ENCODE results near the gene TSHZ1.

TSHZ1 gene

DNA sequence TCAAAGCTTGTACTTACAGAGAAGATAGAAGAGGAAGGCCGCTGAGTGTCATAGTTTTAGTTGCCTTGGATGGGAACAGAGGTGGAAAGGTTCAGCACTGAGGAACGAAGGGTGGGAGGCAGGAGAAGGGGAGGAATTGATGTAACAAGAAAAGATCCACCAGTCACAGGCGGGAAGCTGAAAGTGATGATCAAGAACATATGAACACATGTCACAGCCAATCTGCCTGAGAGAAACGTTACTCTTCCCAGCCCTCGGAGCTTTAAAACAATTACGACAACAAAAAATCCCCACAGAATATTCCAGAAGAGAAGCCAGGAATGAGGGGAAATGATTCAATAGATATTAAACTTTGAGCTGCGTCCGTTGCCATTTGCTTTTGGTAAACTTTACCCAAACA lies 87.1 kb downstream of the TSHZ1 start:
- no peak overlapping the region for H3K27ac ChIP-seq (ENCODE audit: insufficient read depth, low read length, poor library complexity, severe bottlenecking)
- H3K4me3 ChIP-seq (ENCODE audit: insufficient read depth, low read depth, low read length, poor library complexity, severe bottlenecking): no peak overlapping the region
- H3K4me1 ChIP-seq (ENCODE audit: control insufficient read depth, insufficient read depth, low read length, poor library complexity, severe bottlenecking): no peaks in the 10 kb centered on the region
- H3K27me3 ChIP-seq (replicated peaks; ENCODE audit: control insufficient read depth, insufficient read depth, low read length, poor library complexity, severe bottlenecking): no peaks in the 10 kb centered on the region
- H3K36me3 ChIP-seq (ENCODE audit: control insufficient read depth, insufficient read depth, low read length): no peaks in the 10 kb centered on the region
- no peak for DNase-seq
- no peaks in the 10 kb centered on the region for H3K9me3 ChIP-seq (ENCODE audit: control insufficient read depth, low read length)

DNA sequence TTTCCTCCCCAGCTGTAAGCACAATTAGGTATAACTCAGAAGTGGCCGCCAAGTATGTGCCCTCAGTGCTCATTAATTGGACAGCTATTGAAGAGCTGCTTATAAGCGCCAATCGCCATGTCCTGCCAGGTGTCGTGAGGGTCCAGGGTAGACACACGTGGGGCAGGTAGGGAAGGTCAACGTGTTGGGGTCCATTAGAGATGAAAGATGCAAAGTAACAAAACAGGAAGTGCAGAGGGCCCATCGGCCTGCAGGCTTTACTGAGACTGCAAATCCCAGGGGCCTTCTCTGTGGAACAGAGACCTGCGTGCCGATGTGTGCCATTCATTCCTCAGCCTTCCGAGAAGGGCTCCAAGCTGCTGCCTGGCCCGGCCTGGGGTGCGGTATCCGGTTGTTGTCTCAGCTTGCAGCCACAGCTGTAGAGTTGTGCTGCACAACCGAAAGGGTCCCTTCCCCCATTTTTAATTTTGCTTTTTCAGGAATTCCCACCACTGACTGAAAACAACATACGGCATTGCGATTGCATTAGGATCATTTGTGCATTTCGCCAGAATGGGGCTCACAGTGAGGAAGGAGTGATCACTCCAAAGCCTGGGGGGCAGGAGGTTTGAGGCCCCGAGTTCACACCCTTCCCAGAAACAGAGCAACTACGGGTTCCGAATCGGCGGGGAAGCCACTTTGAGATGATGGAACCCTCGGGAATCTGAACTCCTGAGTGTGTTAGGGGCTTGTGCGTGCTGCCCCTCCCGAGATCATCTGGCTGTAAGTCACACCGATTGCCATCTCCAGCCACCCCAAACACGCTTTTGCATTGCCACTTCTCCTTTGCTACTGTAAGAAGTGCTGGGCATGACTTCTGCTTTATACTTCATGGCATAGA lies 94.3 kb downstream of the TSHZ1 start:
- Histone ChIP-seq H3K4me1 (ENCODE audit: control insufficient read depth, insufficient read depth, low read length, poor library complexity, severe bottlenecking) (no peaks in the 10 kb centered on the region), H3K4me3 (ENCODE audit: insufficient read depth, low read depth, low read length, poor library complexity, severe bottlenecking) (no peak overlapping the region), H3K27me3 (replicated peaks; ENCODE audit: control insufficient read depth, insufficient read depth, low read length, poor library complexity, severe bottlenecking) (no peaks in the 10 kb centered on the region), H3K27ac (ENCODE audit: insufficient read depth, low read length, poor library complexity, severe bottlenecking) (no peak overlapping the region), H3K36me3 (ENCODE audit: control insufficient read depth, insufficient read depth, low read length) (no peaks in the 10 kb centered on the region), H3K9me3 (ENCODE audit: control insufficient read depth, low read length) (no peaks in the 10 kb centered on the region)
- DNase-seq: no peak

DNA sequence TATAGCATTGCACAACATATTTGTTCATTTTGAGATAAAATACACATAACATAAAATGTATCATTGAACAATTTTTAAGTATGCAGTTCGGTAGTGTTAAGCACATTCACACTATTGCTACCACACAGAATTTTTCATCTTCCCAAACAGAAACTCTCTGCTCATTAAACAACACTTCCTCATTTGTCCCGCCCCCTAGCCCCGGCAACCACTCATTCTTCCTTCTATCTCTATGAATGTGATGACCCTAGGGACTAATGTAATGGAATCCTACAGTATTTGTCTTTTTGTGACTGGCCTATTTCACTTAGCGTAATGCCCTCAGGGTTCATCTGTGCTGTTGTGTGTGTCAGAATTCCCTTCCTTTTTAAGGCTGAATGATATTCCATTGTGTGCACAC lies 95.4 kb downstream of the TSHZ1 start:
- Histone ChIP-seq H3K4me1 (ENCODE audit: control insufficient read depth, insufficient read depth, low read length, poor library complexity, severe bottlenecking) (no peaks in the 10 kb centered on the region), H3K9me3 (ENCODE audit: control insufficient read depth, low read length) (no peaks in the 10 kb centered on the region), H3K4me3 (ENCODE audit: insufficient read depth, low read depth, low read length, poor library complexity, severe bottlenecking) (no peak overlapping the region), H3K27ac (ENCODE audit: insufficient read depth, low read length, poor library complexity, severe bottlenecking) (no peak overlapping the region), H3K36me3 (ENCODE audit: control insufficient read depth, insufficient read depth, low read length) (no peaks in the 10 kb centered on the region), H3K27me3 (replicated peaks; ENCODE audit: control insufficient read depth, insufficient read depth, low read length, poor library complexity, severe bottlenecking) (no peaks in the 10 kb centered on the region)
- DNase-seq: no peak

DNA sequence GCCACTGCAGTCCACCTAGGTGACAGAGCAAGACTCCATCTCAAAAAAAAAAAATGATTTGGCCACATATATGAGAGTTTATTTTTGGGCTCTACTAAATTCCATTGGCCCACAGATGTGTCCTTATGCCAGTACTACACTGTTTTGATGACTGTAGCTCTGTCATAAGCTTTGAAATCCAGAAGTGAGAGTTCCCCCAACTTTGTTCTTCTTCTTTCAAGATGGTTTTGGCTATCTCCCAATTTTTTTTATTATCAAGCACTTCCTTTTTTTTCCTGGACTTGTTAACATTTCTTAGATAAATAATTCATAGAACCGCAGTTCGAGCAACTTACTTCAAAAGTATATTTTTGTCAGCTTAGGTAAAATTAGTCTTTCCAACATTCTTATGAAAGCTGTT lies 96.9 kb downstream of the TSHZ1 start:
- H3K4me3 ChIP-seq (ENCODE audit: insufficient read depth, low read depth, low read length, poor library complexity, severe bottlenecking): no peak overlapping the region
- H3K27ac ChIP-seq (ENCODE audit: insufficient read depth, low read length, poor library complexity, severe bottlenecking): no peak overlapping the region
- no peak for DNase-seq

DNA sequence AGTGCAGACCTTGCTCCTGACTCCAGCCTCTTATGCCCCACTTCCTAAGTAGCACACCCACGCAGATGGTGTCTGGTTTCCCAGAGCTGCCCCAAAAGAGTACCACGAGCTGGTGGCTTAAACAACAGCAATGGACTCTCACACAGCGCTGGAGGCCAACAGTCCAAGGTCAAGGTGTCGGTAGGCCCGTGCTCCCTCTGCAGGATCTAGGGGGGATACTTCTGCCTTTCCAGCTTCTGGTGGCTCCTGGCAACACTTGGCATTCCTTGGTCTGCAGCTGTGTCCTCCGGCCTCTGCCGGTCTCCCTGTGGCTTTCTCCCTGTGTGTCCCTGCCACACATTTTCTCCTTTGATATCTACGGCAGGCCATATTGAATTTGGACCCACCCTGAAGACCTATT lies 99.0 kb downstream of the TSHZ1 start:
- Histone ChIP-seq H3K9me3 (ENCODE audit: control insufficient read depth, low read length) (no peaks in the 10 kb centered on the region), H3K36me3 (ENCODE audit: control insufficient read depth, insufficient read depth, low read length) (no peaks in the 10 kb centered on the region), H3K27me3 (replicated peaks; ENCODE audit: control insufficient read depth, insufficient read depth, low read length, poor library complexity, severe bottlenecking) (no peaks in the 10 kb centered on the region), H3K4me1 (ENCODE audit: control insufficient read depth, insufficient read depth, low read length, poor library complexity, severe bottlenecking) (no peaks in the 10 kb centered on the region), H3K4me3 (ENCODE audit: insufficient read depth, low read depth, low read length, poor library complexity, severe bottlenecking) (no peak overlapping the region), H3K27ac (ENCODE audit: insufficient read depth, low read length, poor library complexity, severe bottlenecking) (no peak overlapping the region)
- DNase-seq: no peak

More for the DNA sequence above, 96.9 kb downstream of the TSHZ1 start:
- H3K4me1 ChIP-seq (ENCODE audit: control insufficient read depth, insufficient read depth, low read length, poor library complexity, severe bottlenecking): no peaks in the 10 kb centered on the region
- no peaks in the 10 kb centered on the region for H3K27me3 ChIP-seq (replicated peaks; ENCODE audit: control insufficient read depth, insufficient read depth, low read length, poor library complexity, severe bottlenecking)
- no peaks in the 10 kb centered on the region for H3K36me3 ChIP-seq (ENCODE audit: control insufficient read depth, insufficient read depth, low read length)
- no peaks in the 10 kb centered on the region for H3K9me3 ChIP-seq (ENCODE audit: control insufficient read depth, low read length)

DNA sequence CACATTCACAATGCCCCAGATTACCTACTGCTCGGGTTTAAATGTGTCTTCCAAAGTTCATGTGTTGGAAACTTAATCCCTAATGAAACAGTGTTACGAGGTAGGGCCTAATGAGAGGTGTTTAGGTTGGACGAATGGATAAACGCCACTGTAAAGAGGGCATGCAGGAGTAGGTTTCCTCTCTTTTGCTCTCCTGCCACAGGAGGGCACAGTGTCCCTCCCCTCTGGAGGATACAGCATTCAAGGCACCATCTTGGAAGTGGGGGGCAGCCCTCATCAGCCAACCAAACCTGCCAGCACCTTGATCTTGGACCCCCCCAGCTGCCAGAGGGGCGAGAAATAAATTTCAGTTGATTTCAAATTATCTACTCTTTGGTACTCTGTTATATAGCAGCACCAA lies 103.5 kb downstream of the TSHZ1 start:
- Histone ChIP-seq H3K36me3 (ENCODE audit: control insufficient read depth, insufficient read depth, low read length) (no peaks in the 10 kb centered on the region), H3K4me3 (ENCODE audit: insufficient read depth, low read depth, low read length, poor library complexity, severe bottlenecking) (no peak overlapping the region), H3K4me1 (ENCODE audit: control insufficient read depth, insufficient read depth, low read length, poor library complexity, severe bottlenecking) (no peaks in the 10 kb centered on the region), H3K27me3 (replicated peaks; ENCODE audit: control insufficient read depth, insufficient read depth, low read length, poor library complexity, severe bottlenecking) (no peaks in the 10 kb centered on the region), H3K9me3 (ENCODE audit: control insufficient read depth, low read length) (no peaks in the 10 kb centered on the region), H3K27ac (ENCODE audit: insufficient read depth, low read length, poor library complexity, severe bottlenecking) (no peak overlapping the region)
- no peak for DNase-seq

DNA sequence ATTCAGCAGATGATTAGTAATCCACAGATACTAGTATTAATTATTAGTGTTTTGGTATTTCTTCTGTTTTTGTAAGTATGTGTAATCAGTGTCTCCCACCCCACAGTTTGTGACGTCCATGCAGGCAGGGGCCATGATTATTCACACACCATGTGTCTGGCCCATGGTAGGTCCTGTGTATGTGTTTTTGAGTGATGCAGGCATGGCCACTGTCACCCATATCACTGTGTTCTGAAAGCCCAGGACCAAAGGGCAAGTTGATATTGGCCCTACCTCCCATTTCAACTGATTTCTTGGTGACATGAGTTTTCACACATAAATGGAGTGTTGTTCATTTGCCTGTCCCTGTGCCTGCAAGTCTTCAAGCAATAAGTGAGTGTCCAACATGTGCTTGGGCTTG lies 104.0 kb downstream of the TSHZ1 start:
- no peak for DNase-seq
- Histone ChIP-seq H3K36me3 (ENCODE audit: control insufficient read depth, insufficient read depth, low read length) (no peaks in the 10 kb centered on the region), H3K9me3 (ENCODE audit: control insufficient read depth, low read length) (no peaks in the 10 kb centered on the region), H3K4me1 (ENCODE audit: control insufficient read depth, insufficient read depth, low read length, poor library complexity, severe bottlenecking) (no peaks in the 10 kb centered on the region), H3K27ac (ENCODE audit: insufficient read depth, low read length, poor library complexity, severe bottlenecking) (no peak overlapping the region), H3K4me3 (ENCODE audit: insufficient read depth, low read depth, low read length, poor library complexity, severe bottlenecking) (no peak overlapping the region), H3K27me3 (replicated peaks; ENCODE audit: control insufficient read depth, insufficient read depth, low read length, poor library complexity, severe bottlenecking) (no peaks in the 10 kb centered on the region)

DNA sequence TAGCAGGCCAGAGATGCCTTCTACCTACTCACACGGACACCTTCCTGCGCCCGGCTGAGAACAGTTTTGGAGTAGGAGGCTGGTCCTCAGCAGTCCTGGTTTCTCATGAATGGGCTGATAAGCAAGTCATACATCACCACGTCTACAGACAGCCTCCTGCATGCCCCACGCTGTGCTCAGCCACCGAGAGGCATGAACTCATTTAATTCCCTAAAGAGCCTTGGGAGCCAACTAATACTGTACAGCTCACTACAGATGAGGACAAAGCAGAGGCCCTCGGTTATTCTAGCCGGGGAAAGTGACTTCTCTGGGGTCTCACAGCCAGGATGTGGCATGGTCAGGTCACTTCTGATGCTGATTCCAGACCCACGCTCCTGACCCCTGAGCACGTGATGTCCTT lies 105.6 kb downstream of the TSHZ1 start:
- DNase-seq: no peak

DNA sequence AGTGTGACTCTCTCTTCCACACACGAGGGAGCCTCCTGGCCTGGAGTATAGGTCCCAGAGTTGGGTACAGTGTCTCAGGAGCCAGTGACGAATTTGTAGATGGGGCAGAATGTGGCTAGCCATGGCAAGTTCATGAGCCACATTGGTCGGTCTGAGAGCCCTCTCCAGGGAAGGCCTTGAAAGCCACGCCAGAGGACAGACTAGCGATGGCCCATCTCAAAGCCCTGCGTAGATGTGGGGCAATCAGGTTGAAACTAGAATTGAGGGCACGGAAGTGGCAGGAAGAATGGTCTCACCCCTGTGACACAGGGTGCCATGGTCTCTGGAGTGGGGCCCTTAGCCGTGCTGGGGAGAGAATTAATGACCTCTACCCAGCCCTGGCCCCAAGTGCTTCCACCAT lies 106.2 kb downstream of the TSHZ1 start:
- DNase-seq: no peak
- Histone ChIP-seq H3K36me3 (ENCODE audit: control insufficient read depth, insufficient read depth, low read length) (no peaks in the 10 kb centered on the region), H3K9me3 (ENCODE audit: control insufficient read depth, low read length) (no peaks in the 10 kb centered on the region), H3K4me1 (ENCODE audit: control insufficient read depth, insufficient read depth, low read length, poor library complexity, severe bottlenecking) (no peaks in the 10 kb centered on the region), H3K27me3 (replicated peaks; ENCODE audit: control insufficient read depth, insufficient read depth, low read length, poor library complexity, severe bottlenecking) (no peaks in the 10 kb centered on the region), H3K27ac (ENCODE audit: insufficient read depth, low read length, poor library complexity, severe bottlenecking) (no peak overlapping the region), H3K4me3 (ENCODE audit: insufficient read depth, low read depth, low read length, poor library complexity, severe bottlenecking) (no peak overlapping the region)

More for the DNA sequence above, 105.6 kb downstream of the TSHZ1 start:
- Histone ChIP-seq H3K4me1 (ENCODE audit: control insufficient read depth, insufficient read depth, low read length, poor library complexity, severe bottlenecking) (no peaks in the 10 kb centered on the region), H3K27ac (ENCODE audit: insufficient read depth, low read length, poor library complexity, severe bottlenecking) (no peak overlapping the region), H3K36me3 (ENCODE audit: control insufficient read depth, insufficient read depth, low read length) (no peaks in the 10 kb centered on the region), H3K9me3 (ENCODE audit: control insufficient read depth, low read length) (no peaks in the 10 kb centered on the region), H3K4me3 (ENCODE audit: insufficient read depth, low read depth, low read length, poor library complexity, severe bottlenecking) (no peak overlapping the region), H3K27me3 (replicated peaks; ENCODE audit: control insufficient read depth, insufficient read depth, low read length, poor library complexity, severe bottlenecking) (no peaks in the 10 kb centered on the region)

DNA sequence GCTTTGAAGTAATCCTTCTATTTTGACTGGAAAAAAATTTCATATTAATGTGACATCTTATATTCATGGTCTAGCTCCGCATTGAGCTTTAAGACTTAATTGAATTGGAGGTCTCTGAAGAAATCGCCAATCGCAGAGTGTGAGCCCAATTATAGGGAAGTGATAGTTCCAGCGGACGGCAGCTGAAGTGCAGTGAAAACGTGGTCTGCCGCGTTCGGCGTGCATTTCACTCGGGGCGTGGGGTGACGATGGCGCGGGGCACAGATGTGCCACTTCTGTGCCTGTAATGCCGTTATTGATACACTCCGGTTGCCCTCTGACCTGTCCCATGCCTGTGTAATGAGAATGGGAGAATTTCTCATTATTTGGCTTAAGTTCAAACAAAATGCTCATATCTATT lies 106.7 kb downstream of the TSHZ1 start:
- H3K4me1 ChIP-seq (ENCODE audit: control insufficient read depth, insufficient read depth, low read length, poor library complexity, severe bottlenecking): no peaks in the 10 kb centered on the region
- no peaks in the 10 kb centered on the region for H3K27me3 ChIP-seq (replicated peaks; ENCODE audit: control insufficient read depth, insufficient read depth, low read length, poor library complexity, severe bottlenecking)
- H3K27ac ChIP-seq (ENCODE audit: insufficient read depth, low read length, poor library complexity, severe bottlenecking): no peak overlapping the region
- no peak for DNase-seq
- H3K9me3 ChIP-seq (ENCODE audit: control insufficient read depth, low read length): no peaks in the 10 kb centered on the region
- H3K36me3 ChIP-seq (ENCODE audit: control insufficient read depth, insufficient read depth, low read length): no peaks in the 10 kb centered on the region
- H3K4me3 ChIP-seq (ENCODE audit: insufficient read depth, low read depth, low read length, poor library complexity, severe bottlenecking): no peak overlapping the region

Measured in effector memory CD4-positive, alpha-beta T cell (primary cell).